GM13977 (cell line): Measurements from ENCODE around the gene TAX1BP3.

ENCODE experiments used
- DNase-seq: peaks from one replicate; pipeline ENCODE4 v3.0.0; 2012; ENCODE audit warnings: low spot score
- in situ Hi-C: fragments of 300-500 bp; cut with MboI; formaldehyde crosslinking; loops from one replicate; pipeline ENCODE4 v1.12.0; 2022; ENCODE audit warnings: low sequenced_read_pairs, low pct_unique_long_range_greater_than_20kb, mixed read lengths, inconsistent platforms; ENCODE audit not compliant: unreplicated experiment
- TF ChIP-seq, protein P1 (sequence below): IDR thresholded peaks from 2 replicates; pipeline ENCODE4 v1.5.1; 2012; ENCODE audit warnings: mild to moderate bottlenecking, control low read depth; ENCODE audit not compliant: insufficient read depth; ENCODE audit errors: extremely low read depth, missing control alignments

TAX1BP3 gene

DNA sequence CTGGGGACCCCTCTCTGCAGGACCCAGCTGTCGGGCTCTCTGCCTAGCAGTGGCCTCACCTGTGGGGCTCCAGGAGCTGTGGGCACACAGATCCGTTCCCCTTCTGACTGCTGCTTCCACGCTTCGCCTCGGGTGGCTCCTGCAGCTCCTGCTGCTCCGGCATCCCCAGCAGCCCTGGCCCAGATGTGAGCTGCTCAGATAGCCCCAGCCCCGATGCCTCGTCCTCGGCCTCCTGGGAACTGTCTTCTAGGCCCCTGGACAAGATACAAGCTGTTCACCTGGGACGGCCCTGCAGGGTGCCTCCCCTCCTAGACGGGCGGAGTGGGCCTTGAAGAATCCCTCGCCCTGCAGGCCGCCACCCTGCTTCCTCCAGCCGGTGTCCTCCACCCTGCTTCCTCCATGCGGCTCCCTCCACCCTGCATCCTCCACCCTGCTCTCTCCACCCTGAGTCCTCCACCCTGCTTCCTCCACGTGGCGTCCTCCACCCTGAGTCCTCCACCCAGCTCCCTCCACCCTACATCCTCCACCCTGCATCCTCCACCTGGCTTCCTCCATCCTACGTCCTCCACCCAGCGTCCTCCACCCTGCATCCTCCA lies 11.3 kb upstream of the TAX1BP3 start:
- DNase-seq: no peak
- in situ Hi-C loops: loop anchor here (10.0 kb wide), 2 partner anchors 55 to 145 kb away; no protein-coding TSS in a partner anchor
- TF ChIP-seq, protein P1, sequence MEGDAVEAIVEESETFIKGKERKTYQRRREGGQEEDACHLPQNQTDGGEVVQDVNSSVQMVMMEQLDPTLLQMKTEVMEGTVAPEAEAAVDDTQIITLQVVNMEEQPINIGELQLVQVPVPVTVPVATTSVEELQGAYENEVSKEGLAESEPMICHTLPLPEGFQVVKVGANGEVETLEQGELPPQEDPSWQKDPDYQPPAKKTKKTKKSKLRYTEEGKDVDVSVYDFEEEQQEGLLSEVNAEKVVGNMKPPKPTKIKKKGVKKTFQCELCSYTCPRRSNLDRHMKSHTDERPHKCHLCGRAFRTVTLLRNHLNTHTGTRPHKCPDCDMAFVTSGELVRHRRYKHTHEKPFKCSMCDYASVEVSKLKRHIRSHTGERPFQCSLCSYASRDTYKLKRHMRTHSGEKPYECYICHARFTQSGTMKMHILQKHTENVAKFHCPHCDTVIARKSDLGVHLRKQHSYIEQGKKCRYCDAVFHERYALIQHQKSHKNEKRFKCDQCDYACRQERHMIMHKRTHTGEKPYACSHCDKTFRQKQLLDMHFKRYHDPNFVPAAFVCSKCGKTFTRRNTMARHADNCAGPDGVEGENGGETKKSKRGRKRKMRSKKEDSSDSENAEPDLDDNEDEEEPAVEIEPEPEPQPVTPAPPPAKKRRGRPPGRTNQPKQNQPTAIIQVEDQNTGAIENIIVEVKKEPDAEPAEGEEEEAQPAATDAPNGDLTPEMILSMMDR: no peak

DNA sequence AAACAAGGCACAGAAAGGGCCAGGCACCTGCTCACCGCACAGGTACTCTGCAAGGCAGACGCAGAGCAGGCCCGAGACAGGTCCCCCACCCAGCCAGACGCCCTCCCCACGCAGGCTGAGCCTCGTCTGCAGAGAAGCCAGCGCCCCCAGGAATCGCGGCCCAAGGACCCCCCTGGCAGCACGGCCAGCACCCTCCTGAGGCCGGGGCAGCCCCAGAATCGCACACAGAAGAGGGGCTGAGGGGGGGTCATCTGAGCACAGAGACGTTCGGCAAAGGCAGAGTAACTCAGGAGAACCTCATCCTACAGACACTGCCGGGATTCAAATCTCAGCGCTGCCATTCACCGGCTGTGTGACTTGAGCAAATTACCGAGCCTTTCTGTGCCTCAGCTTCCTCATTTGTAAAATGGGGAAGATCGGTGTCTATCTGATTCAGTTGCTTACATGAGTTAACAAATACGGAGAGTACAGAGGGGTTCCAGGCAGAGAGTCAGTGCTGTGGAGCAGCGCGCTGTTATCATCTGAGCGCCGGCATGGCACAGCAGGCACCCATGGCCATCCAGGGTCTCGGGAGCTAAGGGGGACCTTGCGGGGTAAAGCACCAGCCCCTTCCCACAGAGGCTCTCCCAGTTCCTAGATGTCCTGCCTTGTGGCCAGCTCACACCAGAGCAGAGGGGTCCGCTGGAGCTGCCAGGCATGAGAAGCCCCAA lies 10.6 kb upstream of the TAX1BP3 start:
- TF ChIP-seq, protein P1: no peak
- DNase-seq: no peak
- in situ Hi-C loops: loop anchor here (10.0 kb wide), 1 partner anchor 146 kb away; no protein-coding TSS in a partner anchor

DNA sequence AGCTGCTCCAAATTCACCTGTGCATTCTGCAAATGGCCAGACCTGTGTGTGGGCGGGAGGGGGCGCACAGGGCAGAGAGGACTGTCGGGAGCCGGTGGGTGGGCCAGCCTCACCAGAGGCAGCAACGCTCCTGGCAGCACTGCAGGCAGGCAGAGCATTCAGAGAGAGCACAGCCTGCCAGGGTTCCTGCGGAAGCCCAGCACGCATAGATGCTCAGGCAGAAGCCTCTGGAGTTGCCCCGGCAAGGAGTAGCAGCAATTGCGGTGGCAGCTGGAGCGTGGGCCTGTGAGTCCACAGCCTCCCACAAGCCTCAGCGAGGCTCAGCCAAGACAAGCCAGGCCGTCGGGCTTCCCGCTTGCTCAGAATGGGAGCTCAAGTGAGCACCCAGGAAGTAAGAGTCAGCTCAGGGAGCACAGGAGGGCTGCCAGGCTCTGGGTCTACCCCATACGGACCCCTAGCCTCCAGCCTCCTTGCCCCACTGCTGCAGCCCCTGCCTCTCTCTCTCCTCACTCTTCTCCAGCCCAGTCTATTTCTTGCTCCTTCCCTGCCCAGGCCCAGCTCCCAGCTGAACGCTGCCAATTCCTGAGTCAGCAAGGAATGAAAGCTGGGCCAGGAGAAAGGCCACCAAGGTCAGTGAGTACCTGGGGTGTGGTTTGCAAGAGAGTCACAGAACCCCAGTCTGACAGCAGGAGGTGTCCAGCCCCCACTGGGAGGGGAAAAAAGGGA lies 9.9 kb upstream of the TAX1BP3 start:
- TF ChIP-seq, protein P1: no peak
- in situ Hi-C loops: loop anchor here (10.0 kb wide), 1 partner anchor 147 kb away; no protein-coding TSS in a partner anchor
- DNase-seq: no peak

DNA sequence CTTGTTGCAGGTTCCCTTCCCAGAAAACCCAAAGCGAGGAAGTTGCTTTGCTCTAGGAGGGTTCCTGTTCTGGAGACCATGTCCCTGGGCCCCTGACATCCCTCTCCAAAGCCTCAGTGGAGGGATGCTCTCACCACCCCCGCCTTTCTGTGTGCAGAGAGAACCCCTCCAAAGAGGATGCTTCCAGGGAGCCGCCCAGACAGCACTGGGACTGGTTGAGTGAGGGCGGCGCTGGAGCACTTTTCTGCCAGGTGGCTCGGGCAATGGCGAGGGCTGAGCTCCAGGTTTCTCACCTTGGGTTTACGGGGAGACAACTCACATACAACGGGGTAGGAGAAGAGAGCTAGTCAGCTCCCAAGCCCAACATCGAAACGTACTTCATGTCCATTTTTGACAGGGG lies 7.5 kb upstream of the TAX1BP3 start:
- TF ChIP-seq, protein P1: no peak
- no peak for DNase-seq

DNA sequence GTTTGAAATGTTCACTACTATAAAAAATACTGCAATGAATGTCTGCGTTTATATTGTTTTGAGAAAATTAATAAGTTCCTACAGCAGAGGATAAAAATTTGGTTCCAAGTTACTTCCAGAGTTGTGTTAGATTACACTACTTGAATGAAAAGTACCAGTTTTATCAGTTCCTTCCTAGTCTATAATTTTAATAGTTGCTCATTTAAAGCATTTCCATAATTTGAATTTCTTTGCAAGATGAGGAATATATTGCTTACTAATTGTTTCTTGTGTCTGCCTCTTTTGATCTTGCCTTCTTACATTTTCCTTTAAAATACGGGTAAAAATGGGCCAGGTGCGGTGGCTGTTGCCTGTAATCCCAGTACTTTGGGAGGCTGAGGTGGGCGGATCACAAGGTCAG lies 4.2 kb upstream of the TAX1BP3 start:
- TF ChIP-seq, protein P1: no peak
- DNase-seq: no peak
- in situ Hi-C loops: loop anchor here (10.0 to 25.0 kb wide), 2 partner anchors 152 to 635 kb away; no protein-coding TSS in a partner anchor

More for the DNA sequence above, 7.5 kb upstream of the TAX1BP3 start:
- in situ Hi-C loops: loop anchor here (10.0 kb wide), 1 partner anchor 149 kb away; no protein-coding TSS in a partner anchor

DNA sequence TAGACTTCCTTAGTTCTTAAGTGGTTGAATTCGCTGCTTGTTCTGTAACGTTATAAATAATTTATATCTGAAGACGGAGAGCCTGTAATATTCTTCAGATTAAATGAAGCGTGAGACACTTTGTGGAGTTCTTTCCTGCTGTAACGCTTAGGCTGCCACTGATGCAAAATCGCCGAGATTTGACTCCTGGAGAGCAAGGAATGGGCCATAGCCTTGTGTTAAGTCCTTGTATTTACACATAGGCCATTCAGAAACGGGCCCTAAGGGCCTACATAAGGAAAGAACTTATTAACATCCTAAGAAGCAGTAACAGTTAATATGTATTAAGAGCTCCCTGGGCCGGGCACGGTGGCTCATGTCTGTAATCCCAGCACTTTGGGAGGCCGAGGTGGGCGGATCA lies 1.2 kb upstream of the TAX1BP3 start:
- no peak for DNase-seq
- in situ Hi-C loops: loop anchor here (25.0 kb wide), 1 partner anchor 632 kb away; no protein-coding TSS in a partner anchor
- TF ChIP-seq, protein P1: no peak
